IMR-90 (cell line): Measurements from ENCODE around the gene TMC8. TPM values are rescaled to one million over a fixed set of nuclear protein-coding genes. Genes with fewer than 3 reads are reported as not detected.

Experiments
- ATAC-seq: fragments of 200-7000 bp; cut with Tn5 transposase; 2 replicates; pipeline ENCODE4 v1.9.1; 2020; ENCODE audit warnings: low read depth, mild to moderate bottlenecking, moderate library complexity
- BruUV-seq: library from RNA; stranded (reverse); fragments of 400-500 nt; replicated peaks from 2 replicates; lab custom pipeline; 2021; lab: Mats Ljungman, UMichigan
- CTCF ChIA-PET: fragments of 300-600 bp; formaldehyde crosslinking; extraction: SDS; loops from one replicate; lab custom pipeline; 2021; ENCODE audit warnings: antibody characterized with exemption; lab: Yijun Ruan, JAX
- POLR2A ChIA-PET: fragments of 300-600 bp; sonication (Branson Sonifier 250); formaldehyde crosslinking; loops from one replicate; lab custom pipeline; 2022; ENCODE audit warnings: antibody characterized with exemption; ENCODE audit not compliant: unreplicated experiment; lab: Charles Lee
- DNase-seq: peaks from one replicate; pipeline ENCODE4 v3.0.0; 2013
- H2AFZ ChIP-seq: replicated peaks from 2 replicates; pipeline ENCODE3; 2013; ENCODE audit warnings: low read length, mild to moderate bottlenecking; ENCODE audit not compliant: poor library complexity
- H2AK5ac ChIP-seq: 2 replicates; pipeline ENCODE4 v1.6.1; 2013; ENCODE audit warnings: low read depth, low read length, inconsistent platforms
- H2AK9ac ChIP-seq: replicated peaks from 2 replicates; pipeline ENCODE3; 2013; ENCODE audit warnings: mild to moderate bottlenecking, low read depth, low read length, moderate library complexity; ENCODE audit not compliant: poor library complexity
- H2BK120ac ChIP-seq: 2 replicates; pipeline ENCODE4 v1.6.1; 2013; ENCODE audit warnings: low read depth, low read length, inconsistent platforms
- H2BK15ac ChIP-seq: 3 replicates; pipeline ENCODE4 v1.6.1; 2013; ENCODE audit warnings: low read depth, low read length, inconsistent platforms
- H2BK20ac ChIP-seq: 2 replicates; pipeline ENCODE4 v1.6.1; 2013; ENCODE audit warnings: low read depth, mild to moderate bottlenecking, inconsistent platforms, low read length, moderate library complexity
- H2BK5ac ChIP-seq: 2 replicates; pipeline ENCODE4 v1.6.1; 2013; ENCODE audit warnings: mild to moderate bottlenecking, low read depth, low read length, inconsistent platforms; ENCODE audit not compliant: poor library complexity, severe bottlenecking
- H3K14ac ChIP-seq: replicated peaks from 2 replicates; pipeline ENCODE4 v1.6.1; 2013; ENCODE audit warnings: low read depth, low read length, inconsistent platforms
- H3K18ac ChIP-seq: 2 replicates; pipeline ENCODE4 v1.6.1; 2013; ENCODE audit warnings: low read depth, low read length, control low read depth
- H3K23ac ChIP-seq: 2 replicates; pipeline ENCODE4 v1.6.1; 2013; ENCODE audit warnings: low read depth, low read length, inconsistent platforms
- H3K27ac ChIP-seq: 2 replicates; pipeline ENCODE4 v1.5.1; 2013; ENCODE audit warnings: mild to moderate bottlenecking, control low read depth, low read length; ENCODE audit not compliant: insufficient read depth
- H3K27me3 ChIP-seq: 2 replicates; pipeline ENCODE4 v1.6.1; 2013; ENCODE audit warnings: low read length; ENCODE audit not compliant: control insufficient read depth, insufficient read depth
- H3K36me3 ChIP-seq: 2 replicates; pipeline ENCODE4 v1.6.1; 2013; ENCODE audit warnings: low read length, mixed read lengths; ENCODE audit not compliant: control insufficient read depth, insufficient read depth
- H3K4ac ChIP-seq: 2 replicates; pipeline ENCODE4 v1.6.1; 2013; ENCODE audit warnings: low read depth, low read length, inconsistent platforms
- H3K4me1 ChIP-seq: 2 replicates; pipeline ENCODE4 v1.6.1; 2013; ENCODE audit warnings: low read length, mixed read lengths; ENCODE audit not compliant: control insufficient read depth, insufficient read depth
- H3K4me2 ChIP-seq: 2 replicates; pipeline ENCODE4 v1.6.1; 2013; ENCODE audit warnings: low read depth, mild to moderate bottlenecking, control low read depth, low read length, moderate library complexity
- H3K4me3 ChIP-seq: 2 replicates; pipeline ENCODE4 v1.5.1; 2013; ENCODE audit warnings: low read depth, mild to moderate bottlenecking, control low read depth, low read length, moderate library complexity; ENCODE audit not compliant: insufficient read depth
- H3K56ac ChIP-seq: 2 replicates; pipeline ENCODE4 v1.6.1; 2013; ENCODE audit warnings: low read length, inconsistent platforms; ENCODE audit not compliant: insufficient read depth; ENCODE audit errors: extremely low read depth
- H3K79me1 ChIP-seq, 2 experiments: 2 replicates each; pipeline ENCODE4 v1.6.1; 2013; ENCODE audit warnings: low read length in 2 of 2, inconsistent platforms in 1 of 2, low read depth in 1 of 2
- H3K9ac ChIP-seq: 2 replicates; pipeline ENCODE4 v1.6.1; 2013; ENCODE audit warnings: low read depth, low read length, control low read depth
- H3K9me1 ChIP-seq: 2 replicates; pipeline ENCODE4 v1.6.1; 2013; ENCODE audit warnings: low read length, inconsistent platforms; ENCODE audit not compliant: insufficient read depth
- H3K9me3 ChIP-seq: 2 replicates; pipeline ENCODE4 v1.6.1; 2013; ENCODE audit warnings: low read length; ENCODE audit not compliant: control insufficient read depth, insufficient read depth
- H4K20me1 ChIP-seq: 2 replicates; pipeline ENCODE4 v1.6.1; 2013; ENCODE audit warnings: low read length, inconsistent platforms; ENCODE audit not compliant: insufficient read depth
- H4K5ac ChIP-seq: 2 replicates; pipeline ENCODE4 v1.6.1; 2013; ENCODE audit warnings: mild to moderate bottlenecking, low read depth, low read length, control low read depth
- H4K8ac ChIP-seq, 2 experiments: 2 replicates each; pipeline ENCODE4 v1.6.1; 2013; ENCODE audit warnings: low read depth in 2 of 2, low read length in 2 of 2, control low read depth in 1 of 2, inconsistent platforms in 1 of 2
- H4K91ac ChIP-seq: 2 replicates; pipeline ENCODE4 v1.6.1; 2013; ENCODE audit warnings: low read depth, low read length, inconsistent platforms; ENCODE audit not compliant: insufficient read depth
- BHLHE40 ChIP-seq: fragments of 150-350 bp; IDR thresholded peaks from 2 replicates; pipeline ENCODE4 v1.6.1; 2016; ENCODE audit warnings: mild to moderate bottlenecking, low read depth, low read length
- CHD1 ChIP-seq: IDR thresholded peaks from 2 replicates; pipeline ENCODE4 v1.6.1; 2012; ENCODE audit warnings: low read depth, low read length, improper control_type of control experiment
- CTCF ChIP-seq: conservative IDR thresholded peaks from 2 replicates; pipeline ENCODE4 v1.5.1; 2012; ENCODE audit warnings: mild to moderate bottlenecking, low read depth, low read length, improper control_type of control experiment
- ELK1 ChIP-seq: fragments of 150-350 bp; IDR thresholded peaks from 2 replicates; pipeline ENCODE4 v1.6.1; 2016; ENCODE audit warnings: low read depth, mild to moderate bottlenecking, low read length, moderate library complexity, borderline replicate concordance
- FOS ChIP-seq: fragments of 150-350 bp; IDR thresholded peaks from 2 replicates; pipeline ENCODE4 v1.6.1; 2016; ENCODE audit warnings: low read depth, low read length
- MAZ ChIP-seq: IDR thresholded peaks from 2 replicates; pipeline ENCODE4 v1.6.1; 2012; ENCODE audit warnings: low read depth, mild to moderate bottlenecking, low read length, improper control_type of control experiment, moderate library complexity, borderline replicate concordance
- MXI1 ChIP-seq: IDR thresholded peaks from 2 replicates; pipeline ENCODE4 v1.6.1; 2012; ENCODE audit warnings: low read depth, mild to moderate bottlenecking, low read length, moderate library complexity, borderline replicate concordance
- NFE2L2 ChIP-seq: fragments of 150-350 bp; IDR thresholded peaks from 2 replicates; pipeline ENCODE4 v1.6.1; 2016; ENCODE audit warnings: low read depth, mild to moderate bottlenecking, low read length
- POLR2A ChIP-seq: IDR thresholded peaks from 2 replicates; pipeline ENCODE4 v1.6.1; 2012; ENCODE audit warnings: mild to moderate bottlenecking, low read depth, low read length
- RAD21 ChIP-seq: IDR thresholded peaks from 2 replicates; pipeline ENCODE4 v1.6.1; 2012; ENCODE audit warnings: low read length, improper control_type of control experiment
- RFX5 ChIP-seq: IDR thresholded peaks from 2 replicates; pipeline ENCODE4 v1.8.0; 2012; ENCODE audit warnings: low read depth, mild to moderate bottlenecking, low read length, moderate library complexity
- SMC3 ChIP-seq: fragments of 150-350 bp; IDR thresholded peaks from 2 replicates; pipeline ENCODE4 v1.6.1; 2016; ENCODE audit warnings: low read depth, mild to moderate bottlenecking, antibody characterized with exemption, low read length, moderate library complexity
- WGBS, 2 experiments: methylation state at CpG; one replicate each; pipeline versions ENCODE4 v1.1.5 to v1.1.7; 2013; ENCODE audit warnings: missing lambda C conversion rate in 2 of 2; ENCODE audit not compliant: insufficient read length in 1 of 2; ENCODE audit errors: extremely low coverage in 2 of 2; 5-methylcytosine and 5-hydroxymethylcytosine counted together
- dilution Hi-C: fragments of 300-500 bp; cut with HindIII; formaldehyde crosslinking; loops from one replicate; pipeline ENCODE4 v1.14.3; 2018; ENCODE audit warnings: low sequenced_read_pairs; ENCODE audit not compliant: unreplicated experiment
- in situ Hi-C: fragments of 300-500 bp; cut with MboI; formaldehyde crosslinking; loops from 3 replicates; pipeline ENCODE4 v1.14.3; 2019; ENCODE audit warnings: low sequenced_read_pairs, inconsistent platforms, mixed read lengths
- intact Hi-C: fragments of 100-400 bp; cut with micrococcal nuclease; formaldehyde crosslinking; loops from 2 replicates; pipeline ENCODE4 v1.10.0; 2022
- polyA plus RNA-seq, 3 experiments: library from polyadenylated mRNA; depleted of rRNA; stranded (reverse); fragments of >200 nt; gene quantifications; 2 replicates each; pipeline ENCODE4 v1.2.3, GENCODE V29; 2012; ENCODE audit warnings: low replicate concordance in 1 of 3
- total RNA-seq: library from RNA; depleted of rRNA; stranded (reverse); fragments of >200 nt; gene quantifications from 2 replicates; pipeline ENCODE4 v1.2.3, GENCODE V29; 2012

Gene TMC8
- total and polyA plus RNA-seq, 2 of the 4 experiments (the other 2 are of a cell fraction): not detected

DNA sequence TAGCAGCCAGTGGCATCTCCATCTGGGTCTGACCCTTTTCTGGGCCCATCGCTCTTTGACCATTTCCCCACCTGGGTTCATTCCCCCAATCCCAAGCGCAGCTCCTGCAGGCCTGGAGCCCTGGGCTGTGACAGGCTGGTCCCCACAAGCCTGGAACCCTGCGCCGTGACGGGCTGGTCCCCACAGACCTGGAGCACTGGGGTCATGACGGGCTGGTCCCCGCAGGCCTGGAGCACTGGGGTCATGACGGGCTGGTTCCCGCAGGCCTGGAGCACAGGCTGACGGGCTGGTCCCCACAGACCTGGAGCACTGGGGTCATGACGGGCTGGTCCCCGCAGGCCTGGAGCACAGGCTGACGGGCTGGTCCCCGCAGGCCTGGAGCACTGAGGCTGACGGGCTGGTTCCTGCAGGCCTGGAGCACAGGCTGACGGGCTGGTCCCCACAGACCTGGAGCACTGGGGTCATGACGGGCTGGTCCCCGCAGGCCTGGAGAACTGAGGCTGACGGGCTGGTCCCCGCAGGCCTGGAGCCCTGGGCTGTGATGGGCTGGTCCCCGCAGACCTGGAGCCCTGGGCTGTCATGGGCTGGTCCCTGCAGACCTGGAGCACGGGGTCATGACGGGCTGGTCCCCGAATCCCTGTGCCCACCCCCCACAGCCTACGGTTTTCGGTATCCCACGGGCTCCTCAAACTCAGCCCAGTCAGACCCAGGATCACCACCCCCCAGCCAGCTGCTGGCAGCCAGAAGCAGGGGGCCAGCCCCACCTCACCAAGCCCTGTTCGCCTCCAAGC lies 18.6 kb upstream of the TMC8 start:
- Histone ChIP-seq H3K9me3 (no peaks in the 10 kb centered on the region), H4K20me1 (no peaks in the 10 kb centered on the region), H2AFZ (peak overlapping the region; percentile 79), H3K36me3 (no peaks in the 10 kb centered on the region), H3K79me1 (no peaks in the 10 kb centered on the region), H3K4me2 (no peak overlapping the region), H2BK20ac (no peak overlapping the region), H2BK120ac (no peak overlapping the region), H4K91ac (no peak overlapping the region), H3K9me1 (no peaks in the 10 kb centered on the region), H3K18ac (no peak overlapping the region), H3K27ac (no peak overlapping the region), H3K4me3 (no peak overlapping the region), H3K4ac (no peak overlapping the region), H3K9ac (no peak overlapping the region), H3K4me1 (no peaks in the 10 kb centered on the region), H2AK9ac (no peak overlapping the region), H2BK5ac (no peak overlapping the region), H3K27me3 (peaks cover 9% of the 10 kb centered on the region; the same call in 1 of the 2 replicates), H4K8ac (no peak overlapping the region), H2BK15ac (no peak overlapping the region), H3K23ac (no peak overlapping the region), H3K14ac (no peak overlapping the region), H2AK5ac (no peak overlapping the region), H3K56ac (no peak overlapping the region), H4K5ac (no peak overlapping the region)
- in situ Hi-C loops: loop anchor here (5.0 to 10.0 kb wide), 3 partner anchors 65 to 313 kb away; no protein-coding TSS in a partner anchor
- no TSS peak for BruUV-seq
- 80% methylated on average over 13 of the region's 28 CpGs; no CpG with 5 or more reads in 1 of the 2 experiments for WGBS, 2 experiments
- dilution Hi-C loops: no loop called here
- DNase-seq: no peak
- ChIA-PET CTCF (no interaction called here), POLR2A (no interaction called here)
- no peak for ATAC-seq
- intact Hi-C loops: loop anchor here (1.0 kb wide), 2 partner anchors 64 to 139 kb away; no protein-coding TSS in a partner anchor
- TF ChIP-seq MXI1: no peak
- TF ChIP-seq ELK1: no peak
- TF ChIP-seq CHD1: no peak
- TF ChIP-seq BHLHE40: no peak
- TF ChIP-seq FOS: no peak
- TF ChIP-seq POLR2A: no peak
- no peak for TF ChIP-seq MAZ
- no peak for TF ChIP-seq CTCF
- no peak for TF ChIP-seq RFX5
- TF ChIP-seq RAD21: no peak
- TF ChIP-seq NFE2L2: no peak
- no peak for TF ChIP-seq SMC3
